PC-9 (cell line): ENCODE data around the gene CDH22. TPM values are rescaled to one million over a fixed set of nuclear protein-coding genes. Genes with fewer than 3 reads are reported as not detected.

ENCODE experiments used
- BruUV-seq: library from RNA; stranded (reverse); fragments of 400-500 nt; replicated peaks from 2 replicates; lab custom pipeline; 2021; lab: Mats Ljungman, UMichigan
- CTCF ChIA-PET: fragments of 300-600 bp; sonication (Branson Sonifier 250); formaldehyde crosslinking; loops from one replicate; lab custom pipeline; 2022; ENCODE audit warnings: antibody characterized with exemption; lab: Charles Lee
- POLR2A ChIA-PET: fragments of 300-600 bp; sonication (Branson Sonifier 250); formaldehyde crosslinking; loops from one replicate; lab custom pipeline; 2022; ENCODE audit warnings: antibody characterized with exemption; ENCODE audit not compliant: unreplicated experiment; lab: Charles Lee
- DNase-seq, 2 experiments: peaks; one replicate each; pipeline versions ENCODE4 v3.0.0 to v3.0.0-alpha.2; 2015 to 2022; ENCODE audit warnings: mixed read lengths in 1 of 2
- H2AFZ ChIP-seq: fragments of 200-600 bp; sonication (generic); 2 replicates; pipeline ENCODE4 v1.8.1; 2017; ENCODE audit warnings: antibody characterized with exemption
- H3F3A ChIP-seq: fragments of 200-600 bp; sonication (generic); 2 replicates; pipeline ENCODE4 v1.8.1; 2017; ENCODE audit warnings: antibody characterized with exemption, mild to moderate bottlenecking, low read depth; ENCODE audit not compliant: insufficient read depth
- H3K27ac ChIP-seq: fragments of 200-600 bp; sonication (generic); 2 replicates; pipeline ENCODE4 v1.6.1; 2016; ENCODE audit warnings: mixed run types
- H3K27me3 ChIP-seq: fragments of 200-600 bp; sonication (generic); 2 replicates; pipeline ENCODE4 v1.6.1; 2016; ENCODE audit warnings: low read depth, mixed run types; ENCODE audit not compliant: insufficient read depth
- H3K36me3 ChIP-seq: fragments of 200-600 bp; sonication (generic); 2 replicates; pipeline ENCODE4 v1.6.1; 2016; ENCODE audit warnings: low read depth, mixed run types
- H3K4me1 ChIP-seq: fragments of 200-600 bp; sonication (generic); replicated peaks from 2 replicates; pipeline ENCODE4 v1.6.1; 2016; ENCODE audit warnings: mixed run types; ENCODE audit not compliant: insufficient read depth
- H3K4me2 ChIP-seq: fragments of 200-600 bp; sonication (generic); 2 replicates; pipeline ENCODE4 v1.6.1; 2017; ENCODE audit warnings: mixed run types
- H3K4me3 ChIP-seq: fragments of 200-600 bp; sonication (generic); 2 replicates; pipeline ENCODE4 v1.6.1; 2016; ENCODE audit warnings: mixed run types
- H3K79me2 ChIP-seq: fragments of 200-600 bp; sonication (generic); 2 replicates; pipeline ENCODE4 v1.6.1; 2017; ENCODE audit warnings: low read depth, mixed run types
- H3K9me2 ChIP-seq: fragments of 200-600 bp; sonication (generic); 2 replicates; pipeline ENCODE4 v1.8.1; 2017; ENCODE audit warnings: mild to moderate bottlenecking; ENCODE audit not compliant: insufficient read depth
- H3K9me3 ChIP-seq: fragments of 200-600 bp; sonication (generic); 2 replicates; pipeline ENCODE4 v1.8.1; 2016; ENCODE audit warnings: low read depth; ENCODE audit not compliant: insufficient read depth
- H4K20me1 ChIP-seq: fragments of 200-600 bp; sonication (generic); 2 replicates; pipeline ENCODE4 v1.8.1; 2017; ENCODE audit not compliant: insufficient read depth
- EZH2 ChIP-seq: fragments of 200-600 bp; sonication (generic); IDR thresholded peaks from 2 replicates; pipeline ENCODE4 v1.8.0; 2017; ENCODE audit warnings: antibody characterized with exemption, low read depth
- intact Hi-C: fragments of 100-400 bp; cut with micrococcal nuclease; formaldehyde crosslinking; loops from one replicate; pipeline ENCODE4 v1.10.0; 2022; ENCODE audit not compliant: unreplicated experiment
- total RNA-seq: library from RNA; stranded (reverse); gene quantifications from 2 replicates; pipeline ENCODE4 v1.2.3, GENCODE V29; 2021
- TF ChIP-seq, protein P1 (sequence below): fragments of 200-600 bp; sonication (generic); conservative IDR thresholded peaks from 2 replicates; pipeline ENCODE4 v1.6.1; 2017; ENCODE audit warnings: mixed run types, antibody characterized with exemption, mild to moderate bottlenecking, moderate library complexity

CDH22 gene
- total RNA-seq, 1 experiment from 2014 or later, result not detected

DNA sequence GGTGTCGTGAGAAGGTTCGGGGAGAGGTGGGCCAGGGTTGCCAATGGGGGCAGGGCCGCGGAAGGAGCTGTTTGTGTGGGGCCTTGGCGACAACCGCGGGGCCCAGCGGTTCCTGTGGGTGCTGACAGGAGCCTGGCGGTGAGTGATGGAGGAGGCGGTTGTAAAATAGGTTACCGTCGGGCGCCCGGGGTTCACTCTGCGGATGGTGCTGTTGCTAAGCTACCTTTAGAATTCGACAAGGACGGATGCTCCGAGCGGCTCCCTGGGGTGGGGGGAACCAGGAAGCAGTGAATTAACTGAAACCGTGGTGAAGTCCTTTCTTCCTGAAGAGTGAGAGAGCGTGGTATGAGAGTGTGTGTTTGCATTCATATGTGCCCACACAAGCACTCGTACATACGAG is 61.7 kb downstream of the CDH22 start:
- BruUV-seq, result no TSS peak
- Histone ChIP-seq H3K79me2 (no peaks in the 10 kb centered on the region), H3K4me3 (no peak overlapping the region), H3K27ac (no peak overlapping the region), H3K4me2 (no peak overlapping the region), H3K27me3 (peaks cover 94% of the 10 kb centered on the region), H3K4me1 (no peaks in the 10 kb centered on the region), H3K9me3 (no peaks in the 10 kb centered on the region), H3K36me3 (no peaks in the 10 kb centered on the region), H3K9me2 (no peaks in the 10 kb centered on the region), H3F3A (no peaks in the 10 kb centered on the region), H4K20me1 (0 out of 2 replicates have a peak, but pooled peaks cover 3% of the 10 kb centered on the region), H2AFZ (no peak overlapping the region)
- TF ChIP-seq, protein P1, sequence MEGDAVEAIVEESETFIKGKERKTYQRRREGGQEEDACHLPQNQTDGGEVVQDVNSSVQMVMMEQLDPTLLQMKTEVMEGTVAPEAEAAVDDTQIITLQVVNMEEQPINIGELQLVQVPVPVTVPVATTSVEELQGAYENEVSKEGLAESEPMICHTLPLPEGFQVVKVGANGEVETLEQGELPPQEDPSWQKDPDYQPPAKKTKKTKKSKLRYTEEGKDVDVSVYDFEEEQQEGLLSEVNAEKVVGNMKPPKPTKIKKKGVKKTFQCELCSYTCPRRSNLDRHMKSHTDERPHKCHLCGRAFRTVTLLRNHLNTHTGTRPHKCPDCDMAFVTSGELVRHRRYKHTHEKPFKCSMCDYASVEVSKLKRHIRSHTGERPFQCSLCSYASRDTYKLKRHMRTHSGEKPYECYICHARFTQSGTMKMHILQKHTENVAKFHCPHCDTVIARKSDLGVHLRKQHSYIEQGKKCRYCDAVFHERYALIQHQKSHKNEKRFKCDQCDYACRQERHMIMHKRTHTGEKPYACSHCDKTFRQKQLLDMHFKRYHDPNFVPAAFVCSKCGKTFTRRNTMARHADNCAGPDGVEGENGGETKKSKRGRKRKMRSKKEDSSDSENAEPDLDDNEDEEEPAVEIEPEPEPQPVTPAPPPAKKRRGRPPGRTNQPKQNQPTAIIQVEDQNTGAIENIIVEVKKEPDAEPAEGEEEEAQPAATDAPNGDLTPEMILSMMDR, result no peak
- no peak for TF ChIP-seq EZH2
- intact Hi-C loops, result no loop called here
- POLR2A ChIA-PET, result no interaction called here
- CTCF ChIA-PET, result no interaction called here
- no peak for DNase-seq

DNA sequence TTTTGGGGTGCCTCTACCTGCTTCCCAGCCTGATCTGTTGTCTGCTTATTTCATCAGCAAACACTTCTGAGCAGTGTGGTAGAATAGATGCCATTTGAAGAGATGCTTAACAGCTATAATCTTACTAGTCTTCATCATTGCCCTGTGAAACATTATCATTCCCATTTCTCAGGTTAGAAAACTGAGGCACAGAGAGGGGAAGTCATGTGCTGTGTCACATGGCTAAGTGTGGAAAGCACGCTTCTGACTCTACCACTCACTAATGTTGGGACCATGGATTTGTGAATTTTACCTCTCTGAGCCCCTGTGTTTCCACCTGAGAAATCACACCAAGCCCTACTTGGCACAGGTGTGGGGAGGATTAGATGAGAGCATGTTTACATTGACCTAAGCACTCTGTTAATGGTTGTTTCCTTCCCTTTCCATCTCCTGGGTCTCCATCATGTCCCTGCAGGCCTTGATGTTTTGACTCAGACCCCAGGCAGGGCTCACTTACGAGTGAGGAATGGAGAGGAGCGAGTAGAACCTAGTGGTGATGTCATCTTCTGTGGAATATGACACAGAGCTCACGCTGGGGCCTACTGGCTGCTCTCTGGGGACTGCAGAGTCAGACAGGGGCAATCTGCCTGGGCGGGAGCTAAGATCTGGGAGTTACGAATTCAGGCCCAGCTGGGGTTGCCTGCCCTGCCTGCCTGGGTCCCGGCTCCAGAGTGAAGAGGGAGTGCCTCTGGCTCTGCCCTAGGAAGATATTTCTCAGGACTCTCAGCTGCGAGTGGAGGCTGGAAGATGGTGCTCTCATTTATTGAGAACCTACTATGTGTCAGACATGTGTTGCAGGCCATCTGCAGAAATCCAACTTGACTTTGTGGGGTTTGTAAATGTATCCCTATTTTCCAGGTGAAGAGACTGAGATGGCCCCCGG is 64.3 kb downstream of the CDH22 start:
- no peaks in the 10 kb centered on the region for H3F3A ChIP-seq
- POLR2A ChIA-PET, result interaction anchor here (0.7 kb wide), 1 partner anchor 38 kb away, joined by 3 read pairs; no protein-coding TSS in a partner anchor
- H3K4me1 ChIP-seq, result no peaks in the 10 kb centered on the region
- no peaks in the 10 kb centered on the region for H3K9me3 ChIP-seq
- intact Hi-C loops, result no loop called here
- peaks cover 100% of the 10 kb centered on the region for H3K27me3 ChIP-seq
- no peak for DNase-seq
- CTCF ChIA-PET, result no interaction called here
- no peak overlapping the region for H2AFZ ChIP-seq
- no peak overlapping the region for H3K27ac ChIP-seq
- BruUV-seq, result no TSS peak
- no peak overlapping the region for H3K4me2 ChIP-seq
- TF ChIP-seq EZH2, result no peak
- H3K9me2 ChIP-seq, result no peaks in the 10 kb centered on the region
- no peaks in the 10 kb centered on the region for H3K36me3 ChIP-seq
- H4K20me1 ChIP-seq, result no peaks in the 10 kb centered on the region; the same call in 1 of the 2 replicates
- H3K79me2 ChIP-seq, result no peaks in the 10 kb centered on the region
- H3K4me3 ChIP-seq, result no peak overlapping the region

DNA sequence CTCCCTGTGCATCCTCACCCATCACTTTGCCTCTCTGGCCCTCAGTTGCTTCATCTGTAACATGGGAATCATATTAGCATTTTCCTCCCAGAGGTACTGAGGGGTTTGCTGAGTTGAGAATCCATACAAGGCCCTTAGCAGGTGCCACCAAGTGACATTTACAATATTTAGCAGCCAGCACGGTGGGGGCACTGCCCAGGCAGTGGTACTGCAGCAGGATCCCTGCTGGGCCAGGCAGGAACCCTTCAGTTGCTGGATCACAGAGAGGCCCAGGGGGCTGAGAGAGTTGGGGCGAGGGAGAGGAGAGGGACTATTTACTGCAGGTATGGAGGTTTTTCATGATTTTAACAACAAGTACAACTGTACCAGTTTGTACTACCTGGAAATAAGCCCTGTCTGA is 65.9 kb downstream of the CDH22 start:
- no peaks in the 10 kb centered on the region for H3K79me2 ChIP-seq
- TF ChIP-seq EZH2, result no peak
- TF ChIP-seq, protein P1, result no peak
- H3K27ac ChIP-seq, result no peak overlapping the region
- no peaks in the 10 kb centered on the region; the same call in 1 of the 2 replicates for H4K20me1 ChIP-seq
- ChIA-PET CTCF (no interaction called here), POLR2A (no interaction called here)
- H3F3A ChIP-seq, result no peaks in the 10 kb centered on the region
- no peaks in the 10 kb centered on the region for H3K4me1 ChIP-seq
- no TSS peak for BruUV-seq
- no peaks in the 10 kb centered on the region for H3K36me3 ChIP-seq
- no peak overlapping the region for H3K4me2 ChIP-seq
- DNase-seq, result no peak
- H3K27me3 ChIP-seq, result peaks cover 99% of the 10 kb centered on the region
- H3K4me3 ChIP-seq, result no peak overlapping the region
- no peaks in the 10 kb centered on the region for H3K9me3 ChIP-seq
- intact Hi-C loops, result no loop called here
- H2AFZ ChIP-seq, result no peak overlapping the region
- no peaks in the 10 kb centered on the region for H3K9me2 ChIP-seq
